Lower lobe of right lung (tissue), 2 donors: ENCODE measurements around the gene SMG6. TPM values are rescaled to one million over a fixed set of nuclear protein-coding genes. Genes with fewer than 3 reads are reported as not detected.
A peak's percentile ranks its signal among the peaks of the same experiment; 100 is the strongest.

Experiments used
- ATAC-seq, 2 donors: fragments of 200-7000 bp; cut with Tn5 transposase; one replicate each; pipeline ENCODE4 v1.9.1; 2020 to 2022; ENCODE audit warnings: mild to moderate bottlenecking in 2 of 2, moderate library complexity in 2 of 2
- DNase-seq: peaks from one replicate; pipeline ENCODE4 v3.0.0-alpha.2; 2020
- H3K27ac ChIP-seq: fragments of 200-600 bp; one replicate; pipeline ENCODE4 v1.8.0; 2022
- H3K27me3 ChIP-seq: fragments of 200-600 bp; one replicate; pipeline ENCODE4 v1.8.0; 2022; ENCODE audit warnings: low read depth
- H3K36me3 ChIP-seq: fragments of 200-600 bp; one replicate; pipeline ENCODE4 v1.8.0; 2022; ENCODE audit warnings: mild to moderate bottlenecking
- H3K4me1 ChIP-seq: fragments of 200-600 bp; one replicate; pipeline ENCODE4 v1.8.0; 2022
- H3K4me3 ChIP-seq: fragments of 200-600 bp; one replicate; pipeline ENCODE4 v1.8.0; 2022; ENCODE audit warnings: mild to moderate bottlenecking
- H3K9me3 ChIP-seq: fragments of 200-600 bp; one replicate; pipeline ENCODE4 v1.8.0; 2022
- intact Hi-C: fragments of 100-400 bp; cut with DNase I; formaldehyde crosslinking; loops from one replicate; pipeline ENCODE4 v1.11.0; 2022
- total RNA-seq: library from RNA; stranded (reverse); fragmentation: NEBNext Ultra II Directional; extraction: Animal tissue kit (Norgen Biotek cat#: 25700); gene quantifications from one replicate; pipeline ENCODE4 v1.2.1, GENCODE V29; 2021
- TF ChIP-seq, protein P1 (sequence below): fragments of 200-600 bp; IDR thresholded peaks from one replicate; pipeline ENCODE4 v1.8.0; 2022; ENCODE audit warnings: antibody characterized with exemption, mild to moderate bottlenecking
- donor health status: DM: no; HTN: yes; CAD: no; lungs with severe emphysema.

The SMG6 gene
- total RNA-seq, 1 donor from 2014 or later = 33.8 TPM

DNA sequence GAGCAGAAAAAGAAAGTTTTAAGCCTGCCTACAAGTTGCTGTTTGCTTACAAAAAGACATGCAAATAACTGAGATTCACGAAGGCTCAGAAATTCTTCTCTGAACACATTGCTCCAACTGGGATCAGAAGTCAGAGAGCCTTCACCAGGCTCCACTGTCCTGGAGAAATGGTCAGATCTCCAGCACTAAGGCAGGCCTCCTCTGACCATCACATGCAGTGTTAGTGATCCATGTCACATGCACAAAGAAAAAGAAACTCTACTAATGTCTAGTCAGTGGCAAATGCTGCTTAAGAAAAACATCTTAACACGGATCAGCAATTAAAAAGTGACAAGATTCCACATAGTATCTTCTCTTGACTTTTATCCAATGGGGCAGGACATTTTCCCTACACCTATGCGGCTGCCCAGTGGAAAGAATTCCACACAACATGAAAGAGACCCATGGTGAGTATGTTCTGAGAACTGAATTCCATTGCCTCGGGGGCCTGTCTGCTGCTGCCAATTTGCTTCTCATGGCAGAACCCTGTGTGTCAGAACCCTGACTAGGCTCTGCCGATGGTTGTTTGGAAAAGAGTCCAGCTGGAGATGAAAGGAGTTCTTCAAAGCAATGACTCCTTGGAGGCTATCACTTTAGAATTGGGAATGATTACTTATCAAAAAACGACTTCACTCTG, 152.1 kb downstream of the SMG6 start:
- H3K4me1 ChIP-seq = peaks cover 2% of the 10 kb centered on the region
- no peak for ATAC-seq
- no peaks in the 10 kb centered on the region for H3K9me3 ChIP-seq
- H3K36me3 ChIP-seq = peaks cover 22% of the 10 kb centered on the region
- H3K4me3 ChIP-seq = no peak overlapping the region
- H3K27ac ChIP-seq = no peak overlapping the region
- TF ChIP-seq, protein P1, sequence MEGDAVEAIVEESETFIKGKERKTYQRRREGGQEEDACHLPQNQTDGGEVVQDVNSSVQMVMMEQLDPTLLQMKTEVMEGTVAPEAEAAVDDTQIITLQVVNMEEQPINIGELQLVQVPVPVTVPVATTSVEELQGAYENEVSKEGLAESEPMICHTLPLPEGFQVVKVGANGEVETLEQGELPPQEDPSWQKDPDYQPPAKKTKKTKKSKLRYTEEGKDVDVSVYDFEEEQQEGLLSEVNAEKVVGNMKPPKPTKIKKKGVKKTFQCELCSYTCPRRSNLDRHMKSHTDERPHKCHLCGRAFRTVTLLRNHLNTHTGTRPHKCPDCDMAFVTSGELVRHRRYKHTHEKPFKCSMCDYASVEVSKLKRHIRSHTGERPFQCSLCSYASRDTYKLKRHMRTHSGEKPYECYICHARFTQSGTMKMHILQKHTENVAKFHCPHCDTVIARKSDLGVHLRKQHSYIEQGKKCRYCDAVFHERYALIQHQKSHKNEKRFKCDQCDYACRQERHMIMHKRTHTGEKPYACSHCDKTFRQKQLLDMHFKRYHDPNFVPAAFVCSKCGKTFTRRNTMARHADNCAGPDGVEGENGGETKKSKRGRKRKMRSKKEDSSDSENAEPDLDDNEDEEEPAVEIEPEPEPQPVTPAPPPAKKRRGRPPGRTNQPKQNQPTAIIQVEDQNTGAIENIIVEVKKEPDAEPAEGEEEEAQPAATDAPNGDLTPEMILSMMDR = no peak
- no peak for DNase-seq
- intact Hi-C loops = no loop called here
- no peaks in the 10 kb centered on the region for H3K27me3 ChIP-seq

DNA sequence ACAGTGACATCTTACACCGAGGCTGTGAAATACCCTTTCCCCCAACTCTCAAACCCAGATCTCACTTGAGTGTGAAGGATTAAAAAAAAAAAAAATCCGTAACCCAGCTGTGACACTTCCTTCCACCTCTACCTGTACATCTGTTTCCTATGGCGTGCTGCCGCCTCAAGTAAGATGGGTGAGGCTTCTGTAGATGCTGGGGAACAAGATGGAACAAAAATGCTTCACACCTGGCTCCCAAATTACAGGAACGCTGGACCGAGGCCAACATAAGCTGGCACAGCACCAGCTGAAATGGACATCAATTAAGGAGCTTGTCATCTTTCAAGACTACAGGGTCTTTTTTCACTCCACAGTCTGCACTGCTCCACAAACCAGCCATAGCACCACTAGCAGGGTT, 152.8 kb downstream of the SMG6 start:
- no peaks in the 10 kb centered on the region for H3K9me3 ChIP-seq
- H3K4me3 ChIP-seq = no peak overlapping the region
- H3K27me3 ChIP-seq = no peaks in the 10 kb centered on the region
- H3K27ac ChIP-seq = no peak overlapping the region
- TF ChIP-seq, protein P1 = no peak
- DNase-seq (no peak), ATAC-seq (no peak)
- intact Hi-C loops = no loop called here
- peaks cover 6% of the 10 kb centered on the region for H3K4me1 ChIP-seq
- H3K36me3 ChIP-seq = peaks cover 21% of the 10 kb centered on the region

DNA sequence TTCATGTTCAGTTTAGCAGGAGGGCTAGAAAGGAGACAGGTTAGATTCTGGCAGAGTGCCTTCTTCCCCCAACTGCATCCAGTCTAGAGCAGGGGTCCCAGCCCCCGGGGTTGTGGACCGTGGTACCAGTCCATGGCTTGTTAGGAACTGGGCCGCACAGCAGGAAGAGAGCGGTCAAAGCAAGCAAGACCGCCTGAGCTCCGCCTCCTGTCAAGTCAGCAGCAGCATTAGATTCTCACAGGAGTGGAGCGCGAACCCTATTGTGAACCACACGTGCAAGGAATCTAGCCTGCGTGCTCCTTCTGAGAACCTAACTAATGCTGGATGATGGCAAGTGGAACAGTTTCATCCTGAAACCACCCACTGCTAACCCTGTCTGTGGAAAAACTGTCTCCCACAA, 153.7 kb downstream of the SMG6 start:
- H3K27me3 ChIP-seq = no peaks in the 10 kb centered on the region

DNA sequence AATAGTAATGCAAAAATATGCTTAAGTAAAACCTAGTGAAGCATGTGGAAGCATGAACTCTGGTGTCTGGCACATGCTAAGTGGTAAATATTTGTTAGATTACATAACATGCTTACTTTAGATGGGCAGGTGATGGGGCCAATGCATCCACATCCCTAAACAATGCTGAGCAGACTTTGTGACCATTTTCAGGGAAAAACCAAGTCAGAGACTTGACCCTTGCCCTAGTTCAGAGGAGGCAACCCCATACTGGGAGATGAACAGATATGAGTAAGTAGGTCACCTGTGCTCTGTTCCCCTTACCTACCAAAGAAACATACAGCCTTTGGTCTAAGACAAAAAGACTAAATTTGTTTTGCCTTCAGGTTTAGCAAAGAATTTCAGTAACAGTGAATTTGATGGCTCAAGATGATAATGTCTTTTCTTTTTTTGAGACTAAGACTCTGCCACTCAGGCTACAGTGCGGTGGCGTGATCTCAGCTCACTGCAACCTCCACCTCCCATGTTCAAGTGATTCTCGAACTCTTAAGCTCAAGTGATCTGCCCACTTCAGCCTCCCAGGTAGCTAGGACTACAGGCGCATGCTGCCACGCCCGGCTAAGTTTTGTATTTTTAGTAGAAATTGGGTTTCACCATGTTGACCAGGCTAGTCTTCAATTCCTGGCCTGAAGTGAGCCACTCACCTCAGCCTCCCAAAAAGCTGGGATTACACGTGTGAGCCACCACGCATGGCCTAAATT, 157.3 kb downstream of the SMG6 start:
- TF ChIP-seq, protein P1 = no peak
- Histone ChIP-seq H3K4me3 (no peak overlapping the region), H3K36me3 (peaks cover 8% of the 10 kb centered on the region), H3K9me3 (no peaks in the 10 kb centered on the region), H3K27ac (peak overlapping the region; percentile 64), H3K27me3 (no peaks in the 10 kb centered on the region), H3K4me1 (peaks cover 9% of the 10 kb centered on the region)
- intact Hi-C loops = no loop called here
- ATAC-seq (peak; percentile 91 to 94), DNase-seq (peak; percentile 65)

More for the DNA sequence above, 153.7 kb downstream of the SMG6 start:
- Histone ChIP-seq H3K27ac (no peak overlapping the region), H3K4me3 (no peak overlapping the region), H3K36me3 (peaks cover 13% of the 10 kb centered on the region), H3K4me1 (peaks cover 9% of the 10 kb centered on the region), H3K9me3 (no peaks in the 10 kb centered on the region)
- TF ChIP-seq, protein P1 = no peak
- intact Hi-C loops = no loop called here
- no peak for DNase-seq
- no peak for ATAC-seq

DNA sequence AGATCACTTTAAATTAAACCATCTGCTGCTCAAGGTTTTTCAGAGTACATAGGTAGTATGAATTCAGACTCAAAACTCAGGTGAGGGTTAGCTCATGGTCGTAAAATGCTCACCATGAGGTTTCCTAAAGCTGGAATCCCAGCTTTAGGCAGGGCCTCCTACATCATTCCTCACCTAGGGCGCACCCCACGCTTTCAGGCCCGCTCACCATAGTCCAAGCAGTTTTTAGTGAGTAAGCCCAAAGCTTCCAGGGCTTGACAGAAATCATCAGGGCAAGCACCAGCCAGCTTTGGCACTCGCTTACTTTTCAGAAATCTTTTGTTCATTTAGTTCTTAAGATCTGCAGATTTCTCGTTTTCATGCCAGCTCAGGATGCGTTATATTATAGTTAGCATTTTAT, 158.9 kb downstream of the SMG6 start:
- no peak overlapping the region for H3K27ac ChIP-seq
- no peaks in the 10 kb centered on the region for H3K27me3 ChIP-seq
- ATAC-seq (no peak), DNase-seq (no peak)
- TF ChIP-seq, protein P1 = no peak
- no peaks in the 10 kb centered on the region for H3K36me3 ChIP-seq
- H3K4me1 ChIP-seq = peaks cover 14% of the 10 kb centered on the region
- H3K4me3 ChIP-seq = no peak overlapping the region
- intact Hi-C loops = no loop called here
- no peaks in the 10 kb centered on the region for H3K9me3 ChIP-seq
